ACC112 (cell line): ENCODE data around the gene MAP4K3.

Experiments used
- H2AFZ ChIP-seq: fragments of 200-600 bp; sonication (generic); one replicate; pipeline ENCODE4 v1.6.0; 2017; ENCODE audit warnings: antibody characterized with exemption, low read length; ENCODE audit not compliant: unreplicated experiment
- H3K27ac ChIP-seq: fragments of 200-600 bp; sonication (generic); 2 replicates; pipeline ENCODE4 v1.5.1; 2014; ENCODE audit warnings: low read depth, mild to moderate bottlenecking, antibody characterized with exemption, low read length, moderate library complexity
- H3K27me3 ChIP-seq: fragments of 200-600 bp; sonication (generic); 2 replicates; pipeline ENCODE4 v1.6.1; 2014; ENCODE audit warnings: mild to moderate bottlenecking, antibody characterized with exemption, low read length, moderate library complexity, mixed read lengths; ENCODE audit not compliant: insufficient read depth
- H3K36me3 ChIP-seq: fragments of 200-600 bp; sonication (generic); 2 replicates; pipeline ENCODE4 v1.6.1; 2016; ENCODE audit warnings: mild to moderate bottlenecking, antibody characterized with exemption, low read length, moderate library complexity, mixed read lengths; ENCODE audit not compliant: insufficient read depth
- H3K4me1 ChIP-seq: fragments of 200-600 bp; sonication (generic); one replicate; pipeline ENCODE4 v1.6.1; 2016; ENCODE audit warnings: low read length, mixed read lengths; ENCODE audit not compliant: insufficient read depth, unreplicated experiment, control insufficient read depth
- H3K4me3 ChIP-seq: fragments of 200-600 bp; sonication (generic); 2 replicates; pipeline ENCODE4 v1.5.1; 2014; ENCODE audit warnings: mild to moderate bottlenecking, low read depth, low read length
- H3K79me2 ChIP-seq: fragments of 200-600 bp; sonication (generic); one replicate; pipeline ENCODE4 v1.6.0; 2016; ENCODE audit warnings: low read length; ENCODE audit not compliant: control insufficient read depth, unreplicated experiment, insufficient read depth

Gene MAP4K3

GRCh38 chr2:39424951-39425350, 12.1 kb downstream of the MAP4K3 start:
- Histone ChIP-seq H3K27ac (peak overlapping the region; percentile 31), H3K4me1 (peaks cover 41% of the 10 kb centered on the region), H3K79me2 (peaks cover 97% of the 10 kb centered on the region), H3K36me3 (no peaks in the 10 kb centered on the region), H2AFZ (no peak overlapping the region), H3K4me3 (no peak overlapping the region), H3K27me3 (no peaks in the 10 kb centered on the region)

GRCh38 chr2:39422700-39423099, 14.4 kb downstream of the MAP4K3 start:
- H3K4me3 ChIP-seq: no peak overlapping the region
- H3K36me3 ChIP-seq: no peaks in the 10 kb centered on the region
- peaks cover 92% of the 10 kb centered on the region for H3K79me2 ChIP-seq
- H3K27ac ChIP-seq: no peak overlapping the region
- no peak overlapping the region for H2AFZ ChIP-seq
- H3K27me3 ChIP-seq: no peaks in the 10 kb centered on the region
- H3K4me1 ChIP-seq: peaks cover 47% of the 10 kb centered on the region

GRCh38 chr2:39421354-39421753, 15.7 kb downstream of the MAP4K3 start:
- H3K27ac ChIP-seq: no peak overlapping the region
- H3K79me2 ChIP-seq: peaks cover 92% of the 10 kb centered on the region
- H3K4me1 ChIP-seq: peaks cover 43% of the 10 kb centered on the region
- no peaks in the 10 kb centered on the region for H3K27me3 ChIP-seq
- H2AFZ ChIP-seq: no peak overlapping the region
- H3K36me3 ChIP-seq: no peaks in the 10 kb centered on the region
- H3K4me3 ChIP-seq: no peak overlapping the region

GRCh38 chr2:39419282-39420223, 17.5 kb downstream of the MAP4K3 start:
- peaks cover 88% of the 10 kb centered on the region for H3K79me2 ChIP-seq
- H2AFZ ChIP-seq: no peak overlapping the region
- H3K36me3 ChIP-seq: no peaks in the 10 kb centered on the region
- peak overlapping the region; percentile 47 for H3K4me3 ChIP-seq
- peaks cover 30% of the 10 kb centered on the region for H3K4me1 ChIP-seq
- H3K27me3 ChIP-seq: no peaks in the 10 kb centered on the region
- H3K27ac ChIP-seq: peak overlapping the region; percentile 63

- Histone ChIP-seq H3K4me1 (peaks cover 32% of the 10 kb centered on the region), H3K36me3 (no peaks in the 10 kb centered on the region), H3K4me3 (no peak overlapping the region), H3K27me3 (no peaks in the 10 kb centered on the region), H3K27ac (peak overlapping the region; percentile 63), H2AFZ (no peak overlapping the region), H3K79me2 (peaks cover 91% of the 10 kb centered on the region)
Measured at GRCh38 chr2:39418491-39418890, 18.6 kb downstream of the MAP4K3 start.

GRCh38 chr2:39416140-39416539, 20.9 kb downstream of the MAP4K3 start:
- H3K79me2 ChIP-seq: peaks cover 91% of the 10 kb centered on the region
- H3K4me3 ChIP-seq: peak overlapping the region; percentile 18; the same call in 1 of the 2 replicates
- H2AFZ ChIP-seq: no peak overlapping the region
- no peaks in the 10 kb centered on the region for H3K27me3 ChIP-seq
- peaks cover 56% of the 10 kb centered on the region for H3K4me1 ChIP-seq
- no peaks in the 10 kb centered on the region for H3K36me3 ChIP-seq
- H3K27ac ChIP-seq: 0 out of 2 replicates have a peak overlapping the region, but pooled peaks have one; percentile 14

- Histone ChIP-seq H3K4me3 (no peak overlapping the region), H3K36me3 (no peaks in the 10 kb centered on the region), H3K27ac (peak overlapping the region; percentile 96), H3K4me1 (peaks cover 66% of the 10 kb centered on the region), H3K79me2 (peaks cover 93% of the 10 kb centered on the region), H3K27me3 (no peaks in the 10 kb centered on the region), H2AFZ (no peak overlapping the region)
Measured at GRCh38 chr2:39413063-39413737, 23.9 kb downstream of the MAP4K3 start.

GRCh38 chr2:39411181-39411944, 25.7 kb downstream of the MAP4K3 start:
- H2AFZ ChIP-seq: peak overlapping the region; percentile 64
- peaks cover 73% of the 10 kb centered on the region for H3K4me1 ChIP-seq
- H3K4me3 ChIP-seq: peak overlapping the region; percentile 62
- no peaks in the 10 kb centered on the region for H3K27me3 ChIP-seq
- H3K27ac ChIP-seq: peak overlapping the region; percentile 96
- peaks cover 93% of the 10 kb centered on the region for H3K79me2 ChIP-seq
- H3K36me3 ChIP-seq: no peaks in the 10 kb centered on the region

- H3K79me2 ChIP-seq: peaks cover 96% of the 10 kb centered on the region
Measured at GRCh38 chr2:39409697-39410389, 27.2 kb downstream of the MAP4K3 start.

More at GRCh38 chr2:39409697-39410389, 27.2 kb downstream of the MAP4K3 start:
- Histone ChIP-seq H3K4me1 (peaks cover 73% of the 10 kb centered on the region), H3K4me3 (0 out of 2 replicates have a peak overlapping the region, but pooled peaks have one; percentile 5), H3K36me3 (no peaks in the 10 kb centered on the region), H3K27me3 (no peaks in the 10 kb centered on the region), H2AFZ (no peak overlapping the region), H3K27ac (peak overlapping the region; percentile 96)
